DOHH2 (cell line): ENCODE measurements around the gene PROM1.

Experiments used
- CTCF ChIP-seq: fragments of 200-600 bp; sonication (generic); IDR thresholded peaks from one replicate; pipeline ENCODE4 v1.5.1; 2014; ENCODE audit warnings: antibody characterized with exemption, mild to moderate bottlenecking, low read depth, low read length; ENCODE audit not compliant: poor library complexity, severe bottlenecking
- EZH2phosphoT487 ChIP-seq: fragments of 200-600 bp; sonication (generic); IDR thresholded peaks from 2 replicates; pipeline ENCODE4 v1.6.1; 2017; ENCODE audit warnings: borderline replicate concordance, mild to moderate bottlenecking, antibody characterized with exemption, low read length, moderate library complexity, mixed read lengths

GRCh38 chr4:16001484-16001858 is 82.4 kb downstream of the PROM1 start:
- TF ChIP-seq CTCF, result peak; percentile 92
- TF ChIP-seq EZH2phosphoT487, result no peak
